NT2/D1 (cell line): ENCODE data around the gene TMOD4.

Source experiments
- YY1 ChIP-seq: IDR thresholded peaks from 2 replicates; pipeline ENCODE4 v1.6.1; 2011; ENCODE audit not compliant: insufficient read length, insufficient read depth
- ZNF274 ChIP-seq: IDR thresholded peaks from 2 replicates; pipeline ENCODE4 v1.6.1; 2011; ENCODE audit warnings: mild to moderate bottlenecking, low read depth, low read length

- no peak for TF ChIP-seq YY1
- no peak for TF ChIP-seq ZNF274
Observed at GRCh38 chr1:151135433-151136385, 40.1 kb downstream of the TMOD4 start.
